Ammon's horn (tissue), 1 donor: ENCODE measurements around the gene SELENBP1.
"Not testable (repeated sequence)": the region's sequence is repeated elsewhere in the genome, so short reads cannot be mapped to it uniquely, and the experiment has no call there.

Experiments
- DNase-seq: peaks from one replicate; pipeline ENCODE4 v3.0.0-alpha.2; 2016; ENCODE audit warnings: low spot score

Gene SELENBP1

DNA sequence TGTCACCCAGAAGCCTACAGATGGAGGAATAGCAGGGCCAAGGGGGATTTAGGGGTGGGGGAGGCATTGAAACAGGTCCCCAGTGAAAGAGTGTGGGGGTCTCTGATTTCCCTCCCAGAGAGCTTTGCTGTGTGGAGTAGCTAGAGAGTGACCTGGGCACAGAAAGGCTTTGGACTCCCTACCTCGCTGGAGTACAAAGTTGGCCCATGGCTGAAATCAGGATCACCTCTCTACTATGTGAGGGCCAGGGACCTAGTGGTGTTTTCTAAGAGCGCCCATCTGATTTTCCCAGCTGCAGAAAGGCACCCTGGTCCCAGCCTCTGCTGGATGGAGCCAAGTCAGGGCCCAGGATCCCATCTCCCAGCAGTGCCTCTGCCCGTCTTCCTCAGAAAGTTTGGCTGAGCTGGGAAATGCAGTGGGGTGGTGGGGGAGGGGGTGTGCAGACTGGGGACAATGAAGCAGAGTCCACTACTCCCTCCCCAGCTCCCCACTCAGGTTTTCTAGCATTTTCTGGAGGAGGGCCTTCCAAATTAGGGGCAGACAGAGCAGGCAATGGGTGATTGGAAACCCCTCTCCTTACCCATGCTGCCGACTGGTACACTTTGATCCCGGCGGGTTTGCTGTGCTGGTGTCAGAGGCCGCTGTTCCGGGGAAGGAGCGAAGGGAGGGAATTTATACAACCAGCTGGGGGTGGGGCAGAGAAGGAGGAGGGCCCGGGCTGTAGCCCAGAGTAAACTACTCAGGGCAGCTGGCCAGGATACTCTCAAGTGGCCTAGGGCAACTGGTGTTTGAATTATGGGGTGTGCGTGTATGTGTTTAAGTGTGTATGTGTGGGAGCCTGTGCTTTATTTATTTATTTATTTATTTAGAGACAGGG is at the start of gene SELENBP1:
TSS of gene SELENBP1 (minus strand) at position 648 of the 877 bp plus-strand sequence. CDS start at position 584, 64 bp downstream.
- peak; percentile 78 for DNase-seq

DNA sequence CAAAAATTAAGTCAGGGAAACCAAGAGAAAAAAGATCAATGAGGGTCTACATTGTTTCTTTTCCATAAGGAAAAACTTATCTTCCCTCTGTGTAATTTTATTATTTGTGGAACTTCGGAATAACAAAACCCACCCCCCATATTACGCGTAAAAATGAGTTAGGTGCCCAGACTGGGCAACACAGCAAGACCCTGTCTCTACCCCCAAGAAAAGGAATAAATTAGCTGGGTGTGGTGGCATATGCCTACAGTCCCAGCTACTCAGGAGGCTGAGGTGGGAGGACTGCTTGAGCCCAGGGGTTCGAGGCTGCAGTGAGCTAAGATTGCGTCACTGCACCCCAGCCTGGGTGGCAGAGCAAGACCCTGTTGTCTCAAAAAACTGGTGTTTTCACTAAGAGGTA is 47.3 kb upstream of the SELENBP1 start:
- DNase-seq, result no peak

DNA sequence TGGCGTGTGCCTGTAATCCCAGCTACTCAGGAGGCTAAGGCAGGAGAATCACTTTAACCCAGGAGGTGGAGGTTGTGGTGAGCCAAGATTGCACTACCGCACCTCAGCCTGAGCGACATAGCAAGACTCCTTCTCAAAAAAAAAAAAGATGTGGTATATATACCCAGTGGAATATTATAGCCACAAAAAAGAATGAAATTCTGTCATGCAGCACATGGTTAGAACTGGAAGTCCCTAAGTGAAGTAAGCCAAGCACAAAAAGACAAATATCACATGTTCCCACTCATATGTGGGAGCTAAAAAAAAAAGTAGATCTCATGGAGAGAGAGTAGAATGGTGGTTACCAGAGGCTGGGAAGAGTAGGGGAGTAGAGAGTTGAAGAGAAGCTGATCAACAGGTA is 45.6 kb upstream of the SELENBP1 start:
- no peak for DNase-seq

DNA sequence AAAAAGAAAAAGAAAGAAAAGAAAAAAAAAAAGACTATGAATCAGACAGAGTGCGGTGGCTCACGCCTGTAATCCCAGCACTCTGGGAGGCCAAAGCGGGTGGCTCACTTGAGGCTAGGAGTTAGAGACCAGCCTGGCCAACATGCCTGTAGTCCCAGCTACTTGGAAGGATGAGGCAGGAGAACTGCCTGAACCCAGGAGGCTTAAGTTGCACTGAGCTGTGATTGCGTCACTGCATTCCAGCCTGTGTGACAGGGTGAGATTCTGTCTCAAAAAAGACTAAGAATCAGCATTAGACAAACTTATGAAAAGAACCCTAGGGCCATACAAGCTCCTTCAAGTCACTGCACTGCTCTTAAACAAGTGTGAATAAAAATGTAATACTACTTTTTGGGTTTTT is 43.7 kb upstream of the SELENBP1 start:
- no peak for DNase-seq

DNA sequence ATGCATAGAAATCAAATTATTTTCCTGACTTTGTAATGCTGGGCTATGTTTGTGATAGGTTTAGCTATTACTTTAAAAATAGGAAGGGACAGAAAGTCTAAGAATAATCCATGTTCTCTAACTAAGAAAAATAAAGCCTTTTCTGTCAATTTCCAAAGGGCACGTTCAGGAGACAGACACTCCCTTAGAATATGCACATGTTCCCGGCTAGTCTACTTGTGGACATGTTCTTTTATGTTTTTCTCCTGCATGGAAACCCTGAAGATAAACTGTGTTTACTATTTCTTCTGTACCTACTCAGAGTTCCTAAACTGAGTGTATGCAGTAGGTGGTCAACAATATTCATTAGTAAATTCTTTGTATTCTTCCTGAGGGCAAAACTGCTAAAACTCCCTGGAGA is 39.4 kb upstream of the SELENBP1 start:
- no peak for DNase-seq

DNA sequence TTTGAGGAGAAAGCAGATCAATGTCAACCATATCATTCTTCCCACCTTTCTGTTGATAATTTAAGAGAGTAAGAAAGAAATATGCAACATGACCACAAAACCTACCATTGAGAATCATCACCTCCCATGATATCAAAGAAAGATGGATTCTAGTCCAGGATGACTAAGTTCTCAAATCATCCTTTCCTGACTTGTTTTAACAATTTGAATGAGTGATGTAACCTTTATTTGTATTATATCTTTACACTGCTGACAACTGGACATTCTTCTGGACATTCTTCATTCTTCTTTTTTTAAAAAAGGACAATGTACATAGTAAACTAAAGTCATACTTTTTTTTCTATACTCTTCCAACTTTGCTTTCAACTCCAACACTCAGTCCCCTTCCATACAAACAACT is 36.4 kb upstream of the SELENBP1 start:
- no peak for DNase-seq

DNA sequence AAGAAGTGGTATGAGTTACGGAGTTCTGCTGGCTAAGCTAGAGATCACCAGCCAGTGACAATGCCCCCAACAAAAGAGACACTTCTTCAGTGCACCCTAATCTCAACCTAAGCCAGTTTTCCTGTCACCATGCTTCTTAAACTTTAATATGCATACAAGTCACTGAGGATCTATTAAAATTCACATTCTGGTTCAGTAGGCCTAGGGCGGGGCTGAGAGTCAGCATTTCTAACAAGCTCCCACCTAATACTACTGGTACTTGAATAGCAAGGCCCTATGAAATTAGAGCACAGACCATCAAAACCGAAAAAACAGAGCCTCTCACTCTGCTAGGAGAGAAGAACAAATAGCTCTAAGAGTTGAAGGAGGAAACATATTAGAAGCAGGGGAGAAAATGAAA is 34.8 kb upstream of the SELENBP1 start:
- DNase-seq, result no peak

DNA sequence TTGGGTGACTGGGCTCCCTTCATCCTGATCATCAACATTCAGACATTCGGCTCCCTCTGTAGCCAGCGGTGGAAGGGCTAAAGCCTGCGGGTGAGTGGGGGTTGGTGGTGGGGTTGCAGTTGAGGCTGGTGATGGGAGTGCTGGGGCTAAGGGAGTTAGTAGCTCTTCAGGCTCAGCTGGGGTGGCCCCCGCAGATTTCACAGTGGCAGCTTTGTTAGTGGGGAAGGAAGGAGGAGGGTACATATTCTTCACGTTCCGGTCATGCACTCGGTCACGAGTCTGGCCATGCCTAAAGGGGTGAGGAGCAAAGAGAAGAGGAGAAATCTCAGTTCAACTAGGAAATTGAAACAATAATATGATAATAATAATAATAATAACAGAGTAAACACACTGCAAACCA is 33.7 kb upstream of the SELENBP1 start:
- peak; percentile 42 for DNase-seq

DNA sequence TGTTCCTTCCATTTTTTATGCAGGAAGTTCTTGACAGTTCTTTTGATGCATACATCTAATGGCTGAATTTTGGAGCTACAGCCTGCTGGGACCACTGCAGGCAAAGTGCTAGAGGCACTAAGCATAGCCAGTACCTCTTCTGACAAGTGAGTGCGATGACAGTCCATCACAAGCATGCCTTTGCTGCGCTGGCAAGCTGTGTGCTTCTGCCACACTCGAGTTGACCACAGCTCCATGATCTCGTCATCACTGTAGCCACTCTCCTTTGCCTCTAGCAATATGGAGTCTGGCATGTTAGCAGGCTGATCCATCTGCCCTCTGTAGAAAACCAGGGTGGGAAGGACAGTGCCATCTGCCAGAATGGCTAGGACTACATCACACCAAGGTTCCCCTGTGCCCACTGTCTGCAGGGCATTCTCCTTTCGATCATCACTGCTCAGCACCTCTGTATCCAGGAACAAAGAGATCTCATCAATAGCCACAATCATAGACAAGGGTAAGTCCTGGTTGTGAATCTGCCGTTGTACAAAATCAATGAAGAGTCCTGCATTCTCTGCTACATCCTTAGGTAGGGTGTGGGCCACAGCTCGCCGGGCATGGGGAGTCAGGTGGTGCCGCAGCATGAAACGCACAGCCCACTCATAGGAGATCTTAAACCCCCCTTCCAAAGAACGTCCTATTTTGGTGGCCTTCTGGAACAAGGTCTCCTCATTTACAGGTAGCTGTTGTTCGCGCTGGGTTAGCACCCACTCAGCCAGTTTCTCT is 32.9 kb upstream of the SELENBP1 start:
- no peak for DNase-seq

DNA sequence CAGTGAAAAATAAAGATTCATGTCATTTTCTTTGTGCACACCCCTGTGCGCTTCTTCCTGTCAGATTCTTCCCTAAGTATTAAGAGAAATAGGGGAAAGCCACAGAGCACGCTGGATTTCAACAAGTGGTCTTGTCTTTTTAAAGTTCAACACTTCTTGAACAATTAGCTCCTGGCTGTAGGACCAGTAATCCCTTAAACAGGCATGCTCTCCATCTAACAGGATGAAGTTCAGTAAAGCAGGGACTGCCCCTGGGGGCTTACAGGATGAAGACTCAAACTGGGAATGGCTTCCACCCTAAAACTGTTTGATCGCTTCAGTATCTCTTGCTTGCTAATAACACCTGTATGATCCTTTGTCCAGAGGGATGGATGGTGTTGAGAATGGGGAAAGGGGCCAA is 31.1 kb upstream of the SELENBP1 start:
- no peak for DNase-seq

DNA sequence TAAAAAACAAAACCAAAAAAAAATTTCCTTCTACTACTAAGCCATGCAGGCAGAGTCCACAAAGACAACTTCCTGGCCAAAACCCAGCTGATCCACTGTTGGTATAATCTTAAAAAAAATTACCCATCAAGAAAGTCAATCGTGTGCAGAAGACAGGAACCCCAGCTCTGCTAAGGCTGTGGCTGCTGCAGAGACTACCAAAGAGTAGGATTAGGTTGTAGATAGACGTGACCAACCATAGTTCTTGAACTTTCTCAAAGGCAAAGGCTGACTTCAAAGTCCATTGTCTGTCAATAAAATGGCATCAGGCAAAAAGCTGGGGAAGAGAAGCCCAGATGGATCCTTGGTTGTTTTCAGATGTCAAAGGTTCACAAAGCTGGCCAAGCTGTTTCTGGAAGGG is 30.3 kb upstream of the SELENBP1 start:
- no peak for DNase-seq

DNA sequence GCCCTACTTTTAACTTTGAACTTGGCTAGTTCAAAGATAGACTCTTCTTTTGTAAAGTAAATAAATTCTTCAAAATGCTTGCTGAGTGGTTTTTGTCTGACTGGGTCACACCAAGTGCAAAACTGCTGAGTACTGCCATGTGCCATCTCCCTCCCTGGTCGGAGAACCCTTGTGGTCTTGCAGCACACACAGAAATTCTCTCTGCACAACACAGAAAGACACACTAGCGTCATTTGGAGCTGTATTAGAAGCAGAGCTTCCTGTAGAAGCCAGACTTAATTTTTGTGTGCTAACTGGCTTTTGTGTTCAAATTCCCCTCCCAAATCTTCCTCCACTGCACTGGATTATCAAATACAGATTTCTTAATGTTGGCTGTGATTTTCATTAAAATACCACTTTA is 29.4 kb upstream of the SELENBP1 start:
- DNase-seq, result no peak

DNA sequence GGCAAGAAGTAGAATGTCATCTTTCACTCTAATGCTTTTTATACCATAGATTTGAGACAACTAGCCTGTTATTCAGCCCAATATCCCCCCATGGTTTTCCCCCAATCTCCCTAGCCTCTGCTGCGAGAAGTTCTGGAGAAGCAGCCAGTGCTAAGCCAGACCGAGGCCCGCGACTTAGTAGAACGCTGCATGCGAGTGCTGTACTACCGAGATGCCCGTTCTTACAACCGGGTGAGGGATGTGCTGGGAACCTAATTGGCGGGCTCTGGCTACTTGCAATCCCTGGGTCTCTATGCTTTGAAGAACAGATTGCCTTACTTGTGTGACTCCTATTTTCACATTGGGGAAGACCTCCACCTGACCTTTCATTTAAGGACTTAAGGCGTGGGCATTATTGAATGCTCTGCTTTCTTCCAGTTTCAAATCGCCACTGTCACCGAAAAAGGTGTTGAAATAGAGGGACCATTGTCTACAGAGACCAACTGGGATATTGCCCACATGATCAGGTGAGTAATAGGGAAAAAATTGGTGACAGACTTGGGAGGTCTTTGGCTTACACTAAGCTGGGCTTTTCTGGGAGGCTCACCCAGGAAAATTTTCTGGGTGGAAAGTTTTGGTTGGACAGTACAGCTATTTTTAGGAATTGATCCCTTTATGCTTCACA is 28.8 kb upstream of the SELENBP1 start:
- no peak for DNase-seq

DNA sequence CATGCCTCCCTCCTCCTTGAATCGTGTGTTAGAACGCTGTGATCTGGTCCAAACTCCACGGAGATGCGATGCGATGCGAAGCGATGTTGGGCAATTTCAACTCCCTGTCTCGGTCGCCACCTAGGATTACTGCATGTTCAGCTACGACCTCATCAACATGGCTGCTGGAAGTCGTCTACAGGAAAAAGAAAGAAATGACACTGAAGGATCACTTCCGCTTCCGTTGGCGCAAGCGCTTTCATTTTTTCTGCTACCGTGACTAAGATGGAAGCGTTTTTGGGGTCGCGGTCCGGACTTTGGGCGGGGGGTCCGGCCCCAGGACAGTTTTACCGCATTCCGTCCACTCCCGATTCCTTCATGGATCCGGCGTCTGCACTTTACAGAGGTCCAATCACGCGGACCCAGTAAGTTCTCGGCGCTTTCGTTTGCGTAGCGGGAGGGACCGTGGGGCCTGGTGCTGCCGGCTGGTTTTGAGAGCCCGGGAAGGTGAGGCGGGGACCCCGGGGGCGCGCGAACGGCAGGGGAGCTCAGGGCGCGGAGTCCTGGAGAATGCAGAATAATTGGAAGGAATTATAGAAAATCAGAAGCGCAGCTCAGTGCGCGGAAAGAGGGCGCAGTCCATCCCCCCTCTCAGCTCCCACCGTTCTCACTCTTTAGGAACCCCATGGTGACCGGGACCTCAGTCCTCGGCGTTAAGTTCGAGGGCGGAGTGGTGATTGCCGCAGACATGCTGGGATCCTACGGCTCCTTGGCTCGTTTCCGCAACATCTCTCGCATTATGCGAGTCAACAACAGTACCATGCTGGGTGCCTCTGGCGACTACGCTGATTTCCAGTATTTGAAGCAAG is 27.0 kb upstream of the SELENBP1 start, which contains the start of gene PSMB4:
TSS of gene PSMB4 (plus strand) at position 250 of the 848 bp plus-strand sequence. CDS start at position 265, 15 bp downstream.
- DNase-seq, result peak; percentile 97

DNA sequence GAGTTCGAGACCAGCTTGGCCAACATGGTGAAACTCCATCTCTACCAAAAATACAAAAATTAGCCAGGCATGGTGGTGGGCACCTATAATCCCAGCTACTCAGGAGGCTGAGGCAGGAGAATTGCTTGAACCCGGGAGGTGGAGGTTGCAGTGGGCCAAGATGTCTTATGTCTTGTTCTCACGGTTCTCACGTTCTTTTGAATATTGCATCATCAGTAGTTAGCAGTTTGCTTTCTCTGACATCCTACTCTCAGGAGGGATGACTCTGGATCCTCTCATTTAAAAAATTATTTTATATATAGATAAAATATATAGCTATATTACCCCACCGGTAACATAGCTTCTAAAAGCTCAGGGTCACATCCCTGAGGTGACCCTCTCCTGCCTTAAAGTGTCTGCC is 23.8 kb upstream of the SELENBP1 start:
- DNase-seq, result not testable (repeated sequence)

DNA sequence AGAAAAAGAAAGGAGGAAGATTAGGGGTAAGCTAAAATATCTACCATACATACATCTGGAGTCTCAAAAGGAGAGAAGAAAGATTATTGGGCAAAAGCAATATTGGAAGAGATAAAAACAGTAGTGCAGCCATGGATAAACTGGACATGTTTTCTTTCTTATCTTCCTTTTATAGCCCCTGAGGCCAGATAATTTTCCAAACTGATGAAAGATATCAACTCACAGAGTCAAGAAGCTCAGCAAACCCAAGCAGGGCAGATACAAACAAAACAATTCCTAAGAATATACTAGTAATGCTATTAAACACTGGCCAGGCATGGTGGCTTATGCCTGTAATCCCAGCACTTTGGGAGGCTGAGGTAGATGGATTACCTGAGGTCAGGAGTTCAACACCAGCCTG is 21.1 kb upstream of the SELENBP1 start:
- no peak for DNase-seq

DNA sequence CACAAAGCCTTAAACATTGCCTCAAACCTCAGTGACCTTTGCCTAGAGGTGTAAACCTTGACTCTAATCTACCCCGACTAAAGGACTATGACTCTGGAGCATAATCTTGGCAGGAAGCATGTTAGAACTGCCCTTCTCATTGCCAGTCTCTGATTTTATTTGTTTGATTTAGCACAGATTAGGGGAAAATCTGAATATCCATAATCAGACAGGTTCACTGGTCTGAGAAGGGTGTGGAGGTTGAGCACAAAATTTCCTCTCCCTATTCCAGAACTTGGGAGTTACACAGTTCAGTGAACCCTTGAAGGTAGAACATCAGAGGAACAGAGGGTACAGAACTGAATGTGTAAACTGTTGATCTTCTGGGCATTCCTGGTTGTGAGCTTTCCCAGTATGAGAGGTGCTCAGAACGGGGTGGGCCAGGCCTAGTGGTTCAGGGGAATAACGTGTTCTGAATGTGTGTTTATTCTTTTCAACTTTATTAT is 18.6 kb upstream of the SELENBP1 start:
- no peak for DNase-seq

DNA sequence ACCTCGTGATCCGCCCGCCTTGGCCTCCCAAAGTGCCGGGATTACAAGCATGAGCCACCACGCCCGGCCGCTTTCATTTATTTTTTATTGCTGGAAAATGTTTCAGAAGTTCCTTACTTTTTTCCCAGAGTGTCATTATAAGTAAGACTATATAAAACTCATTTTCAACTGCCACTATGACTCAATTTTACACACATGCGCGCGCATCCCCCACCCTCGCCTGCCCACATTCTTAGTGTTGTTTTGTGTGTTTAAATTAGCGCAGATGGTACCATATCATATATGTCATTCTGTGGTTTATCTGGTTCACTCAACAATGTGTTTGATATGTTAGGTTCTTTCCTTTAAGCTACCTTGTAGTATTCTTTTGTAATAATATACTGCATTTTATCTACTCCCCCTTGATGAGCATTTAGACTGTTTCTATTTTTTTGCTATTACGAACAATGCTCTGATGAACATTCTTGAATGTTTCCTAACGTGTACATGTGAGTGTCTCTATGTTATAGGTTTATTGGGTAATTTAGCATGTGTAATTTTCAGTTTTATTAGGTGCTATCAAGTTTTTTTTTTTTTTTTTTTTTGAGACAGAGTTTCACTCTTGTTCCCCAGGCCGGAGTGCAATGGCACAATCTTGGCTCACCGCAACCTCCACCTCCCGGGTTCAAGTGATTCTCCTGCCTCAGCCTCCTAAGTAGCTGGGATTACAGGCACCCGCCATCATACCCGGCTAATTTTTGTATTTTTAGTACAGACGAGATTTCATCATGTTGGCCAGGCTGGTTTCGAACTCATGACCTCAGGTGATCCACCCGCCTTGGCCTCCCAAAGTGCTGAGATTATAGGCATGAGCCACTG is 17.9 kb upstream of the SELENBP1 start:
- DNase-seq, result not testable (repeated sequence)

DNA sequence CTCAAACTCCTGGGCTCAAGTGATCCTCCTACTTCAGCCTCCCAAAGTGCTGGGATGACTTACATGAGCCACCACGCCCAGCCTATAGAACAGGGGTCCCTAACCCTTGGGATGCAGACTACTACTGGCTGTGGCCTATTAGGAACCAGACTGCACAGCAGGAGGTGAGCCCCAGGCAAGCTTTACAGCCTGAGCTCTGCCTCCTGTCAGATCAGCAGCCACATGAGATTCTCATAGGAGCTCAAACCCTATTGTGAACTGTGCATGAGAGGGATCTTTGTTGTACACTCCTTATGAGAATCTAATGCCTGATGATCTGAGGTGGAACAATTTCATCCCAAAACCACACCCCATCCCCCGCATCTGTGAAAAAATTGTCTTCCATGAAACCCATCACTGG is 13.5 kb upstream of the SELENBP1 start:
- DNase-seq, result no peak

DNA sequence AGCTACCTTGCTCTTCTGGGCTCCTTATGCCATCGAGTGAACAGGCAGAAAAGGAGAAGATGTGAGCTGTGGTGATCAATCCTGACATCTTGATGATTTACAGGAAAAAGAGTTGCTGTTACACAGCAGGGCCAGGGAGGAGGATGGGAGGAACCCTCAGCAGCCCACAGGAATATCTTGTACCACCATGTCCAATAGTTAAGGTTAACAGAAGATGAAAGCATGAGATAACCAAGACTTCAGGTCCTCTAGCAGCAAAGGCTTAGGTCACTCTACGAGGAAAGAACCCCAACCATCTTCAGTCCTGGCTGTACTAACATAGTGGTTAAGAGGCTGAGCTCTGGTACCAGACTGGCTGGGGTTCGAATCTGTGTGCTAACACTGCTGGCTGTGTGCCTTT is 12.1 kb upstream of the SELENBP1 start:
- no peak for DNase-seq
